ENCODE data around the gene APBA1.
A peak's percentile ranks its signal among the peaks of the same experiment; 100 is the strongest.
"Not testable (repeated sequence)": the region's sequence is repeated elsewhere in the genome, so short reads cannot be mapped to it uniquely, and the experiment has no call there.

The APBA1 gene

DNA sequence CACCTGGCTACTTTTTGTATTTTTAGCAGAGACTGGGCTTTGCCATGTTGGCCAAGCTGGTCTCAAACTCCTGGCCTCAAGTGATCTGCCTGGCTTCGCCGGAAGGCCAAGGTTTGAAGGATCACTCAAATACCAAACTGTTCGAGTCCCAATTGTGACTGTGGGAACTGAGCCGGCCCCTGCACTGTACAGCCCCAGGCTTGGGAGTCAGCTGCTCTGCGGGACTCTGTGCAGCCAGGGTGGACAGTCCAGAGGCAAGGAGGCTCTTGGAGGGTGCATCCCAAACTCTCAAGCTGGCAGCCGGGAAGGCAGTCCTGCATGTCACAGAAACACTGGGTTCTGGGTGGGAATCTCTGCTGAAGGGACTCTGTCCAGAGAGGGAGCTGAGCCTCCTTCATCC, 238.2 kb downstream of the APBA1 start:
- no peak for DNase-seq

DNA sequence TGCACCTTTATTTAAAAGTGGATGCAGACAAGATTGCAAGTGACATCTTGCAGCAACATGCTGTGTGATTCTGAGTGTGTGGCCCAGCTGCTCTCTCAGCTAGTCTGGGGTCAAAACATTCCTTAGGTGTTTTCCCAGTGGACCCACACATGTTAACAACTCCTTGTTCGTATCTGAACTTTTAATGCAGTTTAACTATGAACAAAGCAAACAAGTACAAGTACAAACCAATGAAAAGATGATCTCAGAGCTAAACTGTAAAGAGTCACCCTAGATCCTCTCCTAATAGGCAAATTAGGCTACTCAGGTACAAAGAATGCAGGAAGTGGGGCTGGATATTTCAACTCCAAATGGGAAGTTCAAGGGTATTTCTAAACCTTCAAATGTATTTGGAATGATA, 238.8 kb downstream of the APBA1 start:
- no peak for DNase-seq

GRCh38 chr9:69432623-69433022, 239.5 kb downstream of the APBA1 start:
- no peak for DNase-seq

GRCh38 chr9:69431777-69432176, 240.4 kb downstream of the APBA1 start:
- no peak for DNase-seq

DNA sequence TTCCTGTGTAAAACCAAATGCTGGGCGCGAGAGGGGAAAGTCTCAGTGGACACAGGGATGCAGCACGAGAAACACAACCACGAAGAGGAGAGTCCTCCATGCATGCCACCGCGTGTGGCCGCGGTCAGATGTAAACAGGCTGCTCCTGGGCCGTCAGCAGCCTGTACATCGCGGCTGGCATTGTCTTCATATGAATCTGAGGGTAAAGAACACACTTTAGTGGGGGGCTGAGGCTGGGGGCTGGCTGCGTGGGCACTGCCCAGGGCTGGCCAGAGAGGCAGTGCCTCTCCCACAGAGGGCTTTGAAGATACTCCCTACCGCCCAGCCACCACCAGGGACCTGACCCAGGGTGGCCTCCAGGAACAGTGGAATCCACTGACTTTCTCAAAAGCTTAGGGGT, 241.0 kb downstream of the APBA1 start:
- DNase-seq, result no peak

DNA sequence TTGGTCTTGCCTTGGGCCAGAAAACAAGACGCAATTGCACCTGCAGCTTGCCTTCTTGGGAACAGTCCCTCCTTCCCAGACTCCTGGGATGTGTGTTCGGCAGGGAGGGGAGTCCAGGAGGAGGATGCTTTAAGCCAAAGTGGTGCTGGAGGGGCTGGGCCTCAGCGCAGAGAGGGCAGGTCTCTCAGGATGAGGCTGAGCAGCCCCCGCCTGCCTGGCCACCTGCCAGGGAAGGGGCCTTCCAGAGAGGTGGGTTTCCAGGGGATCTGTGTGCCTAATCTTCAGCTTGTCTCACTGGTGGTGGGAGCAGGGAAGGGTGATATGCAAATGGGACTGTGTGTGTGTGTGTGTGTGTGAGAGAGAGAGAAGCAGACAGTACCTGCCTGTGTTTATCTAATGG, 242.0 kb downstream of the APBA1 start:
- no peak for DNase-seq

DNA sequence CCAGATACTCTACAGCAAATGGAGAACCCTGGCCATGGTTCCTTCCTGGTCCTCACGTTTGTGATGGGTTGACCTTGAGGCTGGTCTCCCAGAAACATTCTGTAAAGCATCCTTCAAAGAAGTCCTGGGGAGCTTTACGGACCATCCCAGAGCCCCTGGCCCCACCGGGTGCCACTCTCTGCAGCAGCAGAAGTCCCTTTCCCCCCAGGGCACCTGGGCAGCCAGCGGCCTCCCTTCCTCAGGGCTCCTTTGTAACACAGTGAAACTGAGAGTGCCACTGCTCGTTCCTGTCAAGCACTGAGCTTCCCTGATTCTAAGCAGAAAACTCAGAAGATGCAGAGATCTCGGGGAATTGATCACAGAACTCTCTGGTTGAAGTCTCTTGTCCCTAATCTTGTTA, 242.9 kb downstream of the APBA1 start:
- no peak for DNase-seq

- DNase-seq, result no peak
These were observed 244.0 kb downstream of the APBA1 start for GRCh38 chr9:69428017-69428785.

- DNase-seq, result no peak
These were observed 244.9 kb downstream of the APBA1 start for GRCh38 chr9:69427286-69427685.

DNA sequence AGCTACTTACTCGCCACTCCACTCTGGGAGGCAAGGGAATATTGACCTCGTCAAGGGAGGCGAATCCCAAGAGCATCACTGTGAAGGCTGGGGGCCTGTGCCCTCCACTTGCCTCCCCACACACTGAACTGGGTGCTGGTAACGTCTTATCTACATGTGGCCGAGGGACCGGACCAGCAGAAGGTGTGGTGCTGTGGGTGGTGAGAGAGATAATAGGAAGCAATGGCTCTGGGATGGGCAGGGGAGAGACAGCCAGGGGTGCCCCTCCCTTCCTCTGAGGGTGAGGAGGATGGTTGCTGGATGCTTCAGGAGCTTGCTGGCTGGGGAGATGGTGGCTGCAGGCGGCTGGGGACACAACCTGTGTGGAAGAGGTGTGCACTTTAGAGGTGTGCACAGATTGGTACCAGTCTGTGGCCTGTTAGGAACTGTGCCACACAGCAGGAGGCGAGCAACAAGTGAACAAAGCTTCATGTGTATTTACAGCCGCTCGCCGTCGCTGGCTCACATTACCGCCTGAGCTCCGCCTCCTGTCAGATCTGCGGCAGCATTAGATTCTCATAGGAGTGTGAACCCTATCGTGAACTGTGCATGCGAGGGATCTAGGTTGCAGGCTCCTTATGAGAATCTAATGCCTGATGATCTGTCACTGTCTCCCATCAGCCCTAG, 246.9 kb downstream of the APBA1 start:
- no peak for DNase-seq

GRCh38 chr9:69421908-69422801, 250.0 kb downstream of the APBA1 start:
- DNase-seq, result peak; percentile 28 to 41

GRCh38 chr9:69420611-69421270, 251.4 kb downstream of the APBA1 start:
- DNase-seq, result no peak

GRCh38 chr9:69412741-69413150, 259.4 kb downstream of the APBA1 start:
- no peak for DNase-seq

GRCh38 chr9:69411931-69412740, 260.0 kb downstream of the APBA1 start:
- no peak for DNase-seq

DNA sequence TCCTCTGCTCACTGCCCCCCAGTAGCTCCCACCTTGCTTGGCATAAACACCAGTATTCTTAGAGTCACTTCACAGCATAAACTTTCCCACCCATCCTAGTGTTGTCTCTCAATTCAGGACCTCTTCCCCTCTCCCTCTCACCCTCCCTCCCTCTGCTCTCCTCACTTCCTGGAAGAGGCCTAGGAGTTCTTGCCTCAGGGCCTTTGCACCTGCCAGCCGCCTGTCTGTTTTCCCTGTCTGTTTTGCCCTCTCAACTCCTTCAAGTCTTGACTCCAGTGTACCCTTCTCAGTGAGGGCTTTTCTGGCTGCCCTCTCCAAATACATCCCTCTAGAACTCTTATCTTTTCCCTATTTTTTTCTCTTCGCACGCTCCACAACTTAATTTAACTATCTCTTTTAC, 260.9 kb downstream of the APBA1 start:
- DNase-seq, result no peak

GRCh38 chr9:69409936-69410335, 262.2 kb downstream of the APBA1 start:
- DNase-seq, result not testable (repeated sequence)

DNA sequence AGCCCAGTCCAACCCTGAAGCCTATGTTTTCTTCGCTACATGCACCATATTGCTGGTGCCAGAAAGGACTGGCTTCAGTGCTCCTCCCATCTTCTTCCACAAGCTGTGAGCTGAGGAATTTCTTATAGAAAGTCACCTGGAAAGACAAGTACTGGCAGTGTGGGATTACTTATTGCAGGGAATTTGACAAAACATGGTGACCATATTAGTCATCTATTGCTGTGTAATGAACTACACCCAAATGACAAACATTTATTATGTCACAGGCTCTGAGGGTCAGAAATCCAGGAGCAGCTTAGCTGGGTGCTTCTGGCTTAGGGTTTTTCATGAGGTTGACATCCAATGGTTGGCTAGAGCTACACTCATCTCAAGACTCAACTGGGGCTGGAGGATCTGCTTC, 271.7 kb downstream of the APBA1 start:
- DNase-seq, result no peak

GRCh38 chr9:69397384-69398214, 274.6 kb downstream of the APBA1 start:
- DNase-seq, result no peak

- no peak for DNase-seq
These were observed 275.4 kb downstream of the APBA1 start for GRCh38 chr9:69396759-69397158.

DNA sequence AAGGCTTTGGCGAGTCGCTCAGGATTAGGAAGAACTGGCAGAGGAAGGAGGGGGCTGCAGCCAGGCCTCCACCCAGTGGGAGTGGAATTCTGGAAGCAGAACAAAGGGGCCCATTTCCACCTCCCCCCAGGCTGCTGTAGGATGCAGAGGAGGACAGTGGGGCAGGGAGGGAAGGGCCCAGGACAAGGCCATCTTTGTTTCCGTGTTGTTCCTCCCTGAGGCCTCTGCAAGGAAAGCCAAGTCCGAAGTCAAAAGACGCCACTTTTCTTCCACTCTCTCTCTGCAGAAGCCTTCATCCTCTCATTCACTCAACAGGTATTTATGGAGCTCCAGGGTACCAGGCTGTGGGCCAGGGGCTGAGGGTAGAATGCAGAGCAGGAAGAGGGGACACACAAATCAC, 276.5 kb downstream of the APBA1 start:
- no peak for DNase-seq

GRCh38 chr9:69393425-69393824, 278.7 kb downstream of the APBA1 start:
- DNase-seq, result no peak
